Breast epithelium (tissue), 3 donors: ENCODE data around the gene REST.

Source experiments
- POLR2A ChIP-seq: fragments of 450-650 bp; IDR thresholded peaks from one replicate; pipeline ENCODE4 v1.6.1; 2016; ENCODE audit warnings: antibody characterized with exemption, mild to moderate bottlenecking, moderate library complexity
- POLR2AphosphoS5 ChIP-seq, 3 donors: sonication (generic); formaldehyde crosslinking; IDR thresholded peaks; one replicate each; pipeline ENCODE4 v1.6.1; 2017; ENCODE audit warnings: antibody characterized with exemption in 3 of 3
- TF ChIP-seq, protein P1 (sequence below), 3 donors: fragments of 450-650 bp; IDR thresholded peaks; one replicate each; pipeline ENCODE4 v1.5.1; 2016 to 2017; ENCODE audit warnings: antibody characterized with exemption in 3 of 3, mild to moderate bottlenecking in 3 of 3, moderate library complexity in 3 of 3

DNA sequence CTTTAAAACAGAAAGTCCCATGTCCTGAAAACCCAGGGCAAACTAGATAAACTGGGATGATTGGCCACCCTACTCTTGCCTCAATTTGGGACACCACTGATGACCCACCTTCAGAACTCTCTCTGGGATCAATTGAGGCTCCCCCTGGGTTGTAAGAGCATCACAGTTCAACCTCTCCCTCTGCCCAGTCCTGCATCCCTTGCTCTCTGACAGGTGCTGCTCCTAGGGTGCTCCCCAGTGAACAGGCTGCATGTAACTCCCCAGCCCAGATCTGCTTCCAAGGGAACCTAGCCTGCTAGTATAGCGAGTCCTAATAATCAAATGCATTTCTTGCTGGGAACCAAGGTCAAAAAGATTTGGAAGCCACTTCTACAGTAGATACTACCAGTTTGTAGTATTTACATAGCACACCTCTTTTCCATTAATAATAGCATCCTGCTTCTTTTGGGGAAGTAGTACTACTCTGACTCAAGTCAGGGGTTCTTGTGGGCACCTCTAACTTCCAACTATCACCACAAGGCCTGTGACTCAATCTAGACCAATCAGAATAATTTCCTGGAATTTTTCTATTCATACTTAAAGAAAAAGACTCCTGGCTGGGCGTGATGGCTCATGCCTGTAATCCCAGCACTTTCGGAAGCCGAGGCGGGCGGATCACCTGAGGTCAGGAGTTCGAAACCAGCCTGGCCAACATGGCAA lies 44.1 kb upstream of the REST start:
- TF ChIP-seq POLR2AphosphoS5 (IDR thresholded peaks at IDR 0.05) (no peak), POLR2A (no peak)
- TF ChIP-seq, protein P1, sequence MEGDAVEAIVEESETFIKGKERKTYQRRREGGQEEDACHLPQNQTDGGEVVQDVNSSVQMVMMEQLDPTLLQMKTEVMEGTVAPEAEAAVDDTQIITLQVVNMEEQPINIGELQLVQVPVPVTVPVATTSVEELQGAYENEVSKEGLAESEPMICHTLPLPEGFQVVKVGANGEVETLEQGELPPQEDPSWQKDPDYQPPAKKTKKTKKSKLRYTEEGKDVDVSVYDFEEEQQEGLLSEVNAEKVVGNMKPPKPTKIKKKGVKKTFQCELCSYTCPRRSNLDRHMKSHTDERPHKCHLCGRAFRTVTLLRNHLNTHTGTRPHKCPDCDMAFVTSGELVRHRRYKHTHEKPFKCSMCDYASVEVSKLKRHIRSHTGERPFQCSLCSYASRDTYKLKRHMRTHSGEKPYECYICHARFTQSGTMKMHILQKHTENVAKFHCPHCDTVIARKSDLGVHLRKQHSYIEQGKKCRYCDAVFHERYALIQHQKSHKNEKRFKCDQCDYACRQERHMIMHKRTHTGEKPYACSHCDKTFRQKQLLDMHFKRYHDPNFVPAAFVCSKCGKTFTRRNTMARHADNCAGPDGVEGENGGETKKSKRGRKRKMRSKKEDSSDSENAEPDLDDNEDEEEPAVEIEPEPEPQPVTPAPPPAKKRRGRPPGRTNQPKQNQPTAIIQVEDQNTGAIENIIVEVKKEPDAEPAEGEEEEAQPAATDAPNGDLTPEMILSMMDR (IDR thresholded peaks at IDR 0.05), result no peak
